Ovary (tissue), 3 donors: ENCODE measurements around the gene TPM4.

Source experiments
- EP300 ChIP-seq: sonication (generic); formaldehyde crosslinking; IDR thresholded peaks from one replicate; pipeline ENCODE4 v1.6.1; 2017; ENCODE audit warnings: antibody characterized with exemption
- POLR2A ChIP-seq: fragments of 450-650 bp; IDR thresholded peaks from one replicate; pipeline ENCODE4 v1.6.1; 2017; ENCODE audit warnings: antibody characterized with exemption, mild to moderate bottlenecking, moderate library complexity
- TF ChIP-seq, protein P1 (sequence below), 3 donors: fragments of 450-650 bp in 2 of 3; fragments of 200-600 bp in 1 of 3; IDR thresholded peaks; one replicate each; pipeline versions ENCODE4 v1.5.1 to v1.8.0; 2016 to 2022; ENCODE audit warnings: antibody characterized with exemption in 3 of 3, mild to moderate bottlenecking in 1 of 3
- donor health status: DM: no; HTN: no; CAD: no.

DNA sequence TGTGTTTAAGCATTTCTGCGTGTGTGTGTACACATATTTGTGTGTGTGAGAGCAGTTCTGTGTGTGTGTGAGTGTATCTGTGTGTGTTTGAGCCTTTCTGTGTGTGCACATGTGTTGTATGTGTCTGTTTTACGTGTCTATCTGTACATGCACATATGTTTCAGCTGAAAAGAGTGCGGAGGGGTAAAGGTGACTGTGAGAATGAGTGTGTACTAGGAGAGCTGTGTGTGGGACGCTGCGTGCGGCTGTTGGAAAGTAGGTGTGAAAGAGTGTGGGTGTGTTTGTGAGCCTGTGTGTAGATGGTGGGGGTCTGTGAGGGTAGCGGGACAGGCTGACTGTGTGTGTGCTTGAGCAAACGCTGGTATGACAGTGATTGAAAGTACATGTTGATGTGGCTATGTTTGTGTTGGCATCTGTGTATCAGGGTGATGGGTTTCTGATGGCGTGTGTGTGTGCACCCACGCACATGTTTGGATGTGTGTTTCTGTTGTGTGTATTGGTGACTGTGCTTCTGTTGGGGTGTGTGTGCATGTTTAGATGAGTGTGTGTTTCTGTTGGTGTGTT is 7.5 kb upstream of the TPM4 start:
- TF ChIP-seq, protein P1, sequence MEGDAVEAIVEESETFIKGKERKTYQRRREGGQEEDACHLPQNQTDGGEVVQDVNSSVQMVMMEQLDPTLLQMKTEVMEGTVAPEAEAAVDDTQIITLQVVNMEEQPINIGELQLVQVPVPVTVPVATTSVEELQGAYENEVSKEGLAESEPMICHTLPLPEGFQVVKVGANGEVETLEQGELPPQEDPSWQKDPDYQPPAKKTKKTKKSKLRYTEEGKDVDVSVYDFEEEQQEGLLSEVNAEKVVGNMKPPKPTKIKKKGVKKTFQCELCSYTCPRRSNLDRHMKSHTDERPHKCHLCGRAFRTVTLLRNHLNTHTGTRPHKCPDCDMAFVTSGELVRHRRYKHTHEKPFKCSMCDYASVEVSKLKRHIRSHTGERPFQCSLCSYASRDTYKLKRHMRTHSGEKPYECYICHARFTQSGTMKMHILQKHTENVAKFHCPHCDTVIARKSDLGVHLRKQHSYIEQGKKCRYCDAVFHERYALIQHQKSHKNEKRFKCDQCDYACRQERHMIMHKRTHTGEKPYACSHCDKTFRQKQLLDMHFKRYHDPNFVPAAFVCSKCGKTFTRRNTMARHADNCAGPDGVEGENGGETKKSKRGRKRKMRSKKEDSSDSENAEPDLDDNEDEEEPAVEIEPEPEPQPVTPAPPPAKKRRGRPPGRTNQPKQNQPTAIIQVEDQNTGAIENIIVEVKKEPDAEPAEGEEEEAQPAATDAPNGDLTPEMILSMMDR (IDR thresholded peaks at IDR 0.05), result no peak
- TF ChIP-seq POLR2A (no peak), EP300 (no peak)
